ENCODE data around the gene GATA6.
"Not testable (repeated sequence)": the region's sequence is repeated elsewhere in the genome, so short reads cannot be mapped to it uniquely, and the experiment has no call there.

The GATA6 gene

DNA sequence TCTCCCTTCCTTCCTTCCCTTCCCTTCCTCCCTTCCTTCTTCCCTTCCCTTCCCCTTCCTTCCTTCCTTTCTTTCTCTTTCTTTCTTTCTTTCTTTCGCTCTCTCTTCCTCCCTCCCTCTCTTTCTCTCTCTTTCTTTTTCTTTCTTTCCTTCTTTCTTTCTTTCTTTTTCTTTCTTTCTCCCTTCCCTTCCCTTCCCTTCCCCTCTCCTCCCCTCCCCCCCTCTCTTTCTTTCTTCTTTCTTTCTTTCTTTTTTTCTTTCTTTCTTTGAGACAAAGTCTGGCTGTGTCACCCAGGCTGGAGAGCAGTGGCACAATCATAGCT is 34.8 kb downstream of the GATA6 start:
- no peak for DNase-seq (ENCODE audit: low read depth, low spot score)

DNA sequence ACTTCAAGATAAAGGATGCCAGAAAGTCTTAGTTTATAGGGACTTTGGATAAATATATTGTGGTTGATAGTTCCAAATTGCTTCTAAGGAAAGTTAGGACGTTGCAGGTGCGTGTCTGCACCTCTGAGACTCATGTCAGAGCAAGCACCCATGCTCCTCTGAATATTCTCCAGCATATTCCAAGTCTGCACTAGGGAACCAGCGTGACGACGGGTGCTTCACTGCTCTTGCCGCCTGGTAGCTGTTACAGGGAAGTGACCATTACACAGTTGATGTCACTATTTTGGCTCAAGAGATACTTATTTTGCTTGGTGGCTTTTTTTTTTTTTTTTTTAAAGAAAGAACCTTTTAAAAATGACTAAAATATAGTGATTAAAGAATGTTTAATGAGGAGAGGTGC is 35.6 kb downstream of the GATA6 start:
- DNase-seq (ENCODE audit: low read depth, low spot score), result no peak

DNA sequence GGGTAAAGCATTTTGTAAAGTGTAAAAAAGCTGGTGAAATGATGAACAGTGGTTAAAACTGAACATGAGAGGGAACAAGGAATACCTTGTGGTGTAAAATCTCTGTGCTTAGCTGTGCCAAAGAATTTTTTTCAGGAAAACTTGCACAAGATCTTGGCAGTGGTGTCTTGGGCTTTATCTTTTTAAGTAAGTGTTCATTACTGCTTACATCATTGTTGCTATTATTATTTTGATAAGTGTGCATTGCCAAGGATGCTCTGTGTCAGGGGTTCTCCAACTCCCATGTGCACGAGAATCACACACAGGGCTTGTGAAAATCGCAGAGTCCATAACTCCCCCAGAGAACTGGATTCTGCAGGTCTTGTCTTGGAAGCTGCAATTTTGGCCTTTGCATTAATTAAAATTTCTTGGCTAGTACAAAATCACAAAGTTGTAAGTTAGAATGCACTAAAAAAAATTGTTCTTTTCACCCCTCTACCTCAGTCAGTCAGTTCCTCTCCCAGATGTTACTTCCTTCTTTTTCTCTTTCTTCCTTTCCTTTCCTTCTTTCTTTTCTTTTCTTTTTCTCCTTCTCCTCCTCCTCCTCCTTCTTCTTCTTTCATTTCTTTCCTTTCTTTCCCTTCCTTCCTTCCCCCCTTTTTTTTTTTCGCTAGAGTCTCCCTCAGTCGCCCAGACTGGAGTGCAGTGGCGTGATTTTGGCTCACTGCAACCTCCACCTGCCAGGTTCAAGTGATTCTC is 37.8 kb downstream of the GATA6 start:
- no peak for DNase-seq (ENCODE audit: low read depth, low spot score)

DNA sequence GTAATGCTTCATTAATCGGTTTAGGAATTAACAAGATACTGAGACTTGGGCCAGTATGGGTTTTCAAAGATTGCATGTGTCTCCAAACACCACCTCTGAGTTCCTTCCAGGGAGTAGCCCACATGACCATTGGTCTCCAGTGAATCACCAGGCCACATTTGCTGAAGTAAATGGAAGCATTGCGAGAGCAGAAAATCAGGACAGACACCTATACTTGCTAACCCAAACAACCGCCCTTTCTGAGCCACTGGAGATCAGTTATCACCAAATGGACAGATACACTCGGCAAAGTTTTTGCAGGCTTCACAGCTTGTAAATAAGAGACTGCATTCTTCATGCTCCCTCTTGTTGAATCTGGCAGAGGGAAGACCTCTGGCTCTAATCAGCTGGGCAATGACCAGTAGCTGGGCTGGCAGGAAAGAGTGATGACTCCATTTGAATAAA is 40.9 kb downstream of the GATA6 start:
- DNase-seq (ENCODE audit: low read depth, low spot score), result peak; percentile 34

DNA sequence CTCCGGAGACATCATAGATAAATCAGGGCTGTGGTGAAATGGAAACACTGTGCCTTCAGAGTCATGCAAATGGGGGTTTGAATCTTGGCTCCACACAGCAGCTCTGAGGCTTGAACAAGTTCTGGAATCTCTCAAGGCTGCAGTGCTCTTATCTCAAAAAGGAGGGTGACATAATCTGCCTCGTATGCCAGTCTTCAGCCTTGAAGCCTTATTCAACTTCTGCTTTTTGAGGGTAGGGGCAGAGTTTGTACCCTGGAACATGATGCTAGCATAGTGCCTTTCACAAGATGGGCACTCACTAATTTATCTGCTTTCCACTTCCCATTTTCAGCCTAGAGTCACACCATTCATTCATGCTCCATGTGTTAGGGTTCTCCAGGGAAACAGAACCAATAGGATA is 42.3 kb downstream of the GATA6 start:
- no peak for DNase-seq (ENCODE audit: low read depth, low spot score)

DNA sequence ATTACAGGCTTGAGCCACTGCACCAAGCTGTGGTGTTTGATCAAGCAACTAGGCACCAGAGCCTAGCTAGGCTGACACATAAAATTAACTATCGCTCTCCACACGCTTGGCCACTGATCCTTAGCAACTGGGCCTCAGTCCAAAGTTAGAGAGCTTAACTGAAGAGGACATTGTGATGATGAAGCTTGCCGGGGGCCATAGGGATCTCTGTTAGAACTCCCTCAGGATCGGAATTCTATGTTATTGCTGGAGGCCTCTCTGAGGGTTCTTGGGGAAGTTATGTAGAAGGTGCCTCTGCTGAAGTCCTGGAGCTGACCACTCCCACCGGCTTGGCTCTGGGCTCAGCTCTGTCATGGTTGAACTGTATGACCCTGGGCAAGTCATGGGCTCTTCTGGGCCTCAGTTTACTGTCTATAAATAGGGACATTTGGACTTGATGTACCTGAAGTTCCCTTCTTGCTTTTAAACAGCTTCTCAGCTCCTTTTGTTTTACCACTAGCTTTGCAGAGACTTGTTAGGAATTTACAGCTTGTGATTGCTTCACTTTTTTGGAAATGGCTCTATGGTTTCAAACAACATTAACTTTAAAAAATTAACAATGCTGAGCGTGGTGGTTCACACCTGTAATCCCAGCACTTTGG is 44.1 kb downstream of the GATA6 start:
- DNase-seq (ENCODE audit: low read depth, low spot score), result peak; percentile 36

DNA sequence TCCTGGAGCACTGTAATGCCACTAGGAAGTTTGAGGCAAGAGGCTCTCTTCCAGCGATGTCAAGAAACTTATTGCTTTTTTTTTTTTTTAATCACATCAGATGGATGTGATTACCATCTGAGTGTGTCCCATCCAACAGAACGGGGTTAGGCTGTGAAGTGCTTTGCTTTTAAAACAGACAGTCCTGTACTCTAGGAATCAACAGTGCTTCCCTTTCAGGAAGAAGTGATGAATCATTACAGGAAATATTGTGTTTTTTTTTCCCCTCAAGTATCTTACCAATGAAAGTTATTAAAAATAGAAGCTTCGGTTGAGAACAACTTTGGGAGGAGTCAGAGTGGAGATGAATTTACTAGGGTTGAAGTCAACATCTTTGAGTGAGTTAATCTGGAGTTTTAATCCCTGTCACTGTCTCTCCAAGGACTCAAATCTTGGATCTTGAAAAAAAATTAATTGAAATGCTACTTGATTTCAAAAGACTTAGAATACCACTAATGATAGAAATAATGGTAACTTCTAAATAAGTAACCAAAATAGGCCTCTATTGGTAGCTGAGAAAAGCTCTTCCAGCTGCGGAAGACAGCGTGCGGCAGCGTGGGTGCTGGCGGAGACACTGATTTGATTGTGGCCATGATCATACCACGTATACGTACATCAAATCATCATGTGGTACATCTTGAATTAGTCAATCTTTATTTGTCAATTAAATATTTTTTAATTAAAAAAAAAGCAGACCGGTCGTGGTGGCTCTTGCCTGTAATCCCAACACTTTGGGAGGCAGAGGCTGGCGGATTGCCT is 45.5 kb downstream of the GATA6 start:
- DNase-seq (ENCODE audit: low read depth, low spot score), result no peak

DNA sequence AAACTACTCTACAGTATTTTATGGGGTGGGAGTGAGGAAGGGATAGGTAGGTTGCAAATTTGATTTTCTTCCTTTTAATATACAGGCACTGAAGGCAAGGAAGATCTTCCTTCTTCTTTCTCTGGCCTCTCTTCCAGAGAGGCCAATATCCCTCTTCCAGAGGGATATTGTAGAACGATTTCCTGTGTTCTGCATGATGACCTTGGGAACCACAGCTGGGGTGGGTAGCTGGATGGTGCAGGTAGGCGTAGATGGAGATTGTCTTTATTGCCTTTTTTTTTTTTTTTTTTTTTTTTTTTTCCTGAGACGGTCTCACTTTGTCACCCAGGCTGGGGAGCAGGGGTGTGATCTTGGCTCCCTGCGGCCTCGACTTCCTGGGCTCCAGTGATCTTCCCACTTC is 49.4 kb downstream of the GATA6 start:
- DNase-seq (ENCODE audit: low read depth, low spot score), result no peak

DNA sequence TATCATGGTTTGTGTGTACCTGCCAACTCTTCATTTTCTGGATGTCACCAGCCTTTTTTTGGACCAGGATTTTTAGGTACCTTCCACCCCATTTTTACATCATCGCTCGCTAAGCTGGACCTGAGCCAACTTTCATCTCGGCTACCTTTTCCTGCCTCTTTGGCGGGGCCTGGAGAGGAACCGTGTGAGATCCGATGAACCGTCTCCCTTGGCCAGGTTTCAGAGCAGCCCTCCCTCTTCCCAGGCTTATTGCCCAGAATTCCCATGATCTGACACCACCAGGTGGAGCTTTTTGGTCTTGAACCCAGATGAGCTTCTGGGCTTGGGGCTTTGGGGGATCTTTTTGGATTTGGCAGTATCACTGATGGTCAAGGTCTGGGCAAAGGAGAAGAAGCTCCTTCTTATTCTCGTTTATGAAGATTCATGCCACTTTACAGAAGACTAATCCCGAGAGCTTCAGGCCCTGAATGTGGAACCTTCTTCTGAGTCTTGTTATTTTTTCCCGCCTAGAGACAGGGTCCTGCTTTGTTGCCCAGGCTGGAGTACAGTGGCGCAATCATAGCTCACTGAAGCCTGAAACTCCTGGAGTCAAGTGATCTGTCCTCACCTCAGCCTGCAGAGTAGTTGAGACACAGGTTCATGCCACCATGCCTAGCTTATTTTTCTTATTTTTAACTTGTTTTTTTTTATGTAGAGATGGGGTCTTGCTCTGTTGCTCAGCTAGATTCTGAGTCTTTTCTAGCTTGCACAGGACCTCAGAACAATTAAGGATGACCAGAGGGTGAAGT is 50.4 kb downstream of the GATA6 start:
- peak; percentile 40 for DNase-seq (ENCODE audit: low read depth, low spot score)

DNA sequence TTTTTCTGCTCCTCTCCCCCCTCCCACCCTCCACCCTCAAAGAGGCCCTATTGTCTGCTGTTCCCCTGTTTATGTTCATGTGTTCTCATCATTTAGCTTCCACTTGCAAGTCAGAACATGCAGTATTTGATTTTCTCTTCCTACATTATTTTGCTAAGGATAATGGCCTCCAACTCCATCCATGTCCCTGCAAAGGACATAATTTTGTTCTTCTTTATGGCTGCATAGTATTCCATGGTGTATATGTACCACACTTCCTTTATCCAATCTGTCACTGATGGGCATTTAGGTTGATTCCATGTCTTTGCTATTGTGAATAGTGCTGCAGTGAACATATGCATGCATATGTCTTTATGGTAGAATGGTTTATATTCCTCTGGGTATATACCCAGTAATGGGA is 51.2 kb downstream of the GATA6 start:
- not testable (repeated sequence) for DNase-seq (ENCODE audit: low read depth, low spot score)

DNA sequence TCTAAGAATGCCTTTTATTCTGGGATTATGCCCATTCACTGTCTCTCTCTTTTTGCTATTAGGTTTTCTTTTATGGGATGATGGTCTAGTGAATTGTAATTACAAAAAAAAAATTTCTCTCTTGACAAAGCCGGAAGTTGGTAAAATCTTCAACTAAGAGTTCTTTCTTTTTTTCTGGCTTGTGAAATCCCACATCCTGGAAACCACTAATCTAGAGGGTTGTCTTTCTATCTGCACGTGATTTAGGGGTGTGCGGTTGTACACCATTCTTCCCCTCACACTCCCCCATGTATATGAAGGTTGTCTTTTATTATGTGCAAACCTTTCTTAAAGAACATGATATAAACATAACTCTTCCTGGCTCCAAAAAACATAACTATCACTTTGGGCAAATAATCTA is 52.0 kb downstream of the GATA6 start:
- DNase-seq (ENCODE audit: low read depth, low spot score), result no peak

DNA sequence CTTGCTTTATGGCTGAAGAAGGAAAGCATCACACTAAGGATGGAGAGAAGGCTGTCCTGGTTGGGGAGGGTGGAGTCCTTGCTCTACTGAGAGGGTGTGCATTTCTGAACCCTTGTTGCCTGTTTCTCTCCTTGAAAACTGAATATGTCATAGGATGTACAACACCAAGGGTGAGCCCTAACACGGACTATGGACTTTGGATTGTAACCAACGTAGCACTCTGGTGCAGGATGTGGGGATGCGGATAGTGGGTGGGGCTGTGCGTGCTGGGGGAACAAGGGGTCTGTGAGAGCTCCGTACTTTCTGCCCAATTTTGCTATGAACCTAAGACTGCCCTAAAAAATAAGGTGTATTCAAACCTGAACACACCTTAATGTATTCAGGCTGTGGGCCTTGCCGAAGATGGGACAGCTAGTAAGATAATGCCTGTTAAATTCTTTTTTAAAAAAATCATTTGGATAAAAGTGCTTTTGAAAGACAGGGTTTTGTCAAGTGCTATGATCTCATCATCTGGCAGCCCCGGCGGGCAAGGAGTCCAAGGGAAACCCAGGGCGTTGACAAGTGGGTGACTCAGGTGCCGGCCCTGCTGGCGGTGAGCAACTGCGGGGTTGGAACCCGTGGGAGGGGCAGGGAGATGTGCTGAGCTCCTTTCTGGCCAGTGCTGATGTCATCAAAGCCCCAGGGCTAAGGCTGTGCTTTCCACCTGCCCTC is 54.0 kb downstream of the GATA6 start:
- DNase-seq (ENCODE audit: low read depth, low spot score), result peak; percentile 93

DNA sequence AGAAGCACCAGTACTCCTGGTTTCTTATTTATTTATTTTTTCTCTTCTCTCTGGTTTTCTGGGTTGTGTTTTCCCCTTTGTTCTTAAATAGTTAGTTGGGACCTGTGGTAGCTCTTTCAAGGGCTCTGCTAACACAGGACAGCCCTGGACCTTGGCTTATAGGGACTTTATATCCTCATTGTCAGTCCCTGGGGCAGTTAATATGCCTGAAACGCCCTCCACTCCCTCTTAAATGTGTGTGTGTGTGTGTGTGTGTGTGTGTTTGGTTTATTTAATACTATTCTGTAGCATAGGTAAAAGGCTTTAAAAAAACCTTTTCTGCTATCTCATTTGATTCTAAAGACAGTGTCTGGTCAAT is 54.6 kb downstream of the GATA6 start:
- no peak for DNase-seq (ENCODE audit: low read depth, low spot score)

DNA sequence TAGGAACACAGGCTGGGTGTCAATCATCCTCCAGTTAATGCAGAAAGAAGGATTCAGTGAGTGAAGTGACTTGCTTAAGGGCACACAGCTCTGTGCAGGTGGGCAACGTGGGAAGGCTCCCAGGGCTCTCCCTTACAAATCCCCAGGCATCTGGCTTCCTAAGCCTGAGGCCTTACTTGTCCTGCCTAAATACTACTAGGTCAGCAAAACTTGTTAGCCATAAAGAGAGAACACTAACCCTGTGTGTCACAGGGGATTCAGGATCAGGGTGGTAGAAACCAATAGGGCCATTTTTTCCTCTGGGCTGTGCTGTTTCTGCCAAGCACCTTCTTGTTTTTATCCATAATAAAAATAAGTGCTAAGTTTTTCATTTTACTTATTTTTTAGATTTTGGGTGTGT is 55.0 kb downstream of the GATA6 start:
- DNase-seq (ENCODE audit: low read depth, low spot score), result peak; percentile 23

DNA sequence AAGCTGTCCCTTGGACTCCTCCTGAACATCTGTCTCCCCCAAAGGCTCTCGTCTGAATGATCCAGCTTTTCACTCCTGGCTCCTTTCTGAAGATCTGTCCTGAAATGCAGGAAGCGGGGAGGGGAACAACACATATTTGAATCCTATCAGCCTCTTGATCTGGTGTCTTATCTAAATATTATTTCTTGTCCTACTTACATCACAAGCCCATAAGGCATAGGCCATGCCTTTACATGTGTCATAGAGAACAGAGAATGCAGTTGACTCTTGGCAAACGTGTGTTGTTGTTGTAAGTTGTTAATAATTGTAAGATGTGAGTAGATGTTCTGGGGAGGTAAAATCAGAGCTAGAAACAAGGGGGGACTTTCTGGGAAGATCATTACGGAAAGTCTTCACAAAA is 57.4 kb downstream of the GATA6 start:
- no peak for DNase-seq (ENCODE audit: low read depth, low spot score)

DNA sequence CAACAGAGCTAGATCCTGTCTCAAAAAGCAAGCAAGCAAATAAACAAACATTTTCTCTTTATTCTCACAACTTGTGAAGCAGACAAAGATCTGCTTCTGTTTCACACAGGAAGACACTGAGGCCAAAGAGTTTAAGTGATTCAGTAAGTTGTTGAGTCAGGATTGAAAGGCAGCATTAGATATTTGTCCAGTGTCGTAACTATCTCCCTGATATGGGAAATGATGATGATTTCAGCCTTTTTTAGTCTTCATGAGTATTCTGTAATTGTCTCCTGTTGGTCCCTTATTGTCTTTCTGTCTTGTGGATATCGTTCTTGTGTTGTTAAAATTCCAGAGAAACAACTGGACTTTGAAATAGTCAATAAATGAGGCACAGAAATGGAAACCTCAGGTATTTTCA is 59.6 kb downstream of the GATA6 start:
- DNase-seq (ENCODE audit: low read depth, low spot score), result no peak

DNA sequence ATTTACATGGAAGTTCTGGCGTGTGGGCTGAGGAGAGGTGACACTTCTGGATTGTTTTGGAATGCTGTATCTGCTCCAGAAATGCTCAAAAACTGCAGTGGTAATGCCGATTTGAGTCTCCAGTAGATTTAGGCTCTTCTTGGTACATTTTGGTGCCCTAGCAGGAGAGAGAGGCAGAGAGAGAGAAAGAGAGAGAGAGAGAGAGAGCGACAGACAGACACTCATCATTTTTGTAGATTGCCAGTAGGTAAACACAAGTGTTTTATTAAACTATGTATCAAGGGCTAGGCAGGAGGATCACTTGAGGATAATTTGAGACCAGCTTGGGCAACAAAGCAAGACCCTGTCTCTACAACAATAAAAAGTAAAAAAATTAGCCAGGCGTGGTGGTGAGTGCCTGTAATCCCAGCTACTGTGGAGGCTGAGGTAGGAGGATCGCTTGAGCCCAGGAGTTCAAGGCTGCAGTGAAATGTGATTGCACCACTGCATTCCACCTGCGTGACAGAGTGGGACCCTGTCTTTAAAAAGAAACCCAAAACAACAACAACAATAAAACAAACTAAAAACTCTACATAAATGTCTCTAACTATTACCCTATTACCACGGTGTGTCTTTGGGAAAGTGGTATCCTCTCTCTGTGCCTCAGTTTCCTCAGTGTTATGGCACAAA is 60.2 kb downstream of the GATA6 start:
- DNase-seq (ENCODE audit: low read depth, low spot score), result no peak

DNA sequence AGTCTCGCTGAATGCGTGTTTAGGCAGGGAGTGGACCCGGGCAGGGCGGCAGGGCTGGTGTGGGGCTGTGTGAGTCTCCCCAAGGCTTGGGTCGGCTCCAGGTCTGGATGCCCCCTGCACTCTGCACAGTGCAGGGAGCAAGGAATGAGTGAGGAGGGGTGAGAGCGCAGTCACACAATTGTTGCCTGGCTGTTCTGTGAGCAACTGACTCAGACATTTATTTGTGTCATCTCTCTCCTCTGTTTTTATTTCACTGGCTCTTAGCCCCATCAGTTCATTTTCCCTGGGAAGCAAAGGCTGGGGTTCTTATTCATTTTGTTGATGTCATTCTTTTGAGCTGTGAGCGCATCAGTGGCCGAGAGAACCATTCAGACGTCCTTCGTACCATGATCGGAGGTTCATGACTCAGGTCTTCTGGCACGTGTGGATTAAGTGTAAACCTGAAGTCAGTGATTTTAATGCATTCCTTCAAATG is 61.1 kb downstream of the GATA6 start:
- no peak for DNase-seq (ENCODE audit: low read depth, low spot score)

DNA sequence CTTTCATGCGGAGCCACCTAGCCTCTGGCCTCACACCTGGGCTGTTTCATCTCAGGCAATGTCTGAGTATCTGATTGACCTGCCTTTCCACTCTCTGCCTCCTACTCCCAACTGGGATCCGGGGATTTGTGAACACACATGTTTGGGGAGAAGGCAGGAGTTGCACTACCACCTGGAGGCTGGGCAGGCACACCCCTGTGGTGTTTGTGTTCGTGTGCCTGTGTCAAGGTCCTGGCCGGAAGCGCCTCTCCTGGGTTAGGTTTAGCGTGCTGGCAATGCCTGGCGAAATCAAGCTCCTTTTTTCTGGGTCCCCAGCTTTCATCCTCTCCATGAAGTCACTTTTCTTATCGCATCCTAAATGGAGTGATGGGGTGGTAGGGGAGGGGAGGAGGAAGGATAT is 63.9 kb downstream of the GATA6 start:
- no peak for DNase-seq (ENCODE audit: low read depth, low spot score)

DNA sequence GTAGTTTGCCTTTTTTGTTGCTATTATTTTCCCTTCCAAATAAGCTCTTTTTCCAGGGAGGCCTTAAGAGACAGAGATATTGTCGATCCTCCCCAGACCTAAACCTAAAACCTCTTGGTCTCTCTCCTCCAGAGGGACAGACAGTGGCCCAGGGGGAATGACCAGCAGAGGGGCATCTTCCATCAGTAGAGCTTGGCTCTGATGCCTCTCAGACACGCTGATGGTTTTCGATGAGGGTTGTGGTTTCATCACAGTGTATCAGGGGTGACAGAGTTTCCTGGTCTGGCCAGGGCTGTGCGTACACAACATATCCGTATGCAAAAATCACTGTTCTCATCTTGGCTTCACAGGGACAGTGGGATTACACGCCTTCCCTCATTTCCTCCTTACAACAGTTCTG is 68.6 kb downstream of the GATA6 start:
- no peak for DNase-seq (ENCODE audit: low read depth, low spot score)

DNA sequence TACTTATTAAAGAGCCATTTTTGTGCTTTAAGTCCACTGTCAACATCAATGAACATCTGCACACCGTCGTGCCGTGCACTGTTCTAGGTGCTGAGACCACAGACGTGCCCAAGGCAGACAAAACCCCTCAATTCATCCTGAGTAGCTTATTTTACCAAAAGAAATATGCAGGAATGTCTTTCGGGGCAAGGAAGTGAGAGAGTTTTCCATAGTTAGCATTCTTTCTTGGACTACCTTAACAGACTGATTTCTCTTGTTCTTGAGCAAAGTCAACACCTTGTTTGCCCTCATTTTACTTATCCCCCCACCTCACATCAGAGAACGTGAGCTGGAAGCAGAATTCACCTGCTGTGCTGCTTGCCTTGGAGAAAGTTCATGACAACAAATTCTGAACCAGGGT is 69.3 kb downstream of the GATA6 start:
- DNase-seq (ENCODE audit: low read depth, low spot score), result no peak

All from ELF-1 (cell line).